WTC11 (cell line): ENCODE measurements around the gene APOL2. TPM values are rescaled to one million over a fixed set of nuclear protein-coding genes. Genes with fewer than 3 reads are reported as not detected.

Source experiments
- ATAC-seq: fragments of 200-7000 bp; cut with Tn5 transposase; 2 replicates; pipeline ENCODE4 v1.10.0; 2021; ENCODE audit warnings: mild to moderate bottlenecking, moderate library complexity
- CTCF ChIA-PET: fragments of 300-600 bp; sonication (Branson Sonifier 250); formaldehyde crosslinking; loops from one replicate; lab custom pipeline; 2021; ENCODE audit warnings: antibody characterized with exemption; lab: Charles Lee
- POLR2A ChIA-PET: fragments of 350-600 bp; sonication (Branson Sonifier 250); formaldehyde crosslinking; loops from one replicate; lab custom pipeline; 2021; ENCODE audit warnings: antibody characterized with exemption; lab: Charles Lee
- DNase-seq: peaks from one replicate; pipeline ENCODE4 v3.0.0; 2021; ENCODE audit warnings: low spot score
- H3K27ac Mint-ChIP-seq: 2 replicates; pipeline ENCODE4 v1.8.0; 2021; ENCODE audit warnings: mixed read lengths
- H3K27me3 Mint-ChIP-seq: 2 replicates; pipeline ENCODE4 v1.8.0; 2021; ENCODE audit warnings: low read depth, mild to moderate bottlenecking, moderate library complexity, mixed read lengths
- H3K36me3 Mint-ChIP-seq: 2 replicates; pipeline ENCODE4 v1.8.0; 2021; ENCODE audit warnings: mixed read lengths
- H3K4me1 Mint-ChIP-seq: 2 replicates; pipeline ENCODE4 v1.8.0; 2022; ENCODE audit warnings: mixed read lengths
- H3K4me3 Mint-ChIP-seq: 2 replicates; pipeline ENCODE4 v1.8.0; 2021; ENCODE audit warnings: mild to moderate bottlenecking, moderate library complexity, mixed read lengths
- H3K9me3 Mint-ChIP-seq: 2 replicates; pipeline ENCODE4 v1.8.0; 2021; ENCODE audit warnings: mixed read lengths
- AFF4 ChIP-seq: sonication (generic); formaldehyde crosslinking; IDR thresholded peaks from 2 replicates; pipeline ENCODE4 v1.8.1; 2023; ENCODE audit warnings: mild to moderate bottlenecking, missing genetic modification reagents, borderline replicate concordance
- ATF3 ChIP-seq: sonication (generic); formaldehyde crosslinking; conservative IDR thresholded peaks from 2 replicates; pipeline ENCODE4 v1.8.1; 2022; ENCODE audit warnings: mild to moderate bottlenecking, missing genetic modification reagents
- E2F5 ChIP-seq: sonication (generic); formaldehyde crosslinking; IDR thresholded peaks from 2 replicates; pipeline ENCODE4 v1.8.1; 2022; ENCODE audit warnings: mild to moderate bottlenecking, moderate library complexity, missing genetic modification reagents
- EMX1 ChIP-seq: fragments of 250-450 bp; sonication (Bioruptor Pico); IDR thresholded peaks from 2 replicates; pipeline ENCODE4 v1.8.0; 2021; ENCODE audit warnings: mild to moderate bottlenecking
- ESRRA ChIP-seq: sonication (generic); formaldehyde crosslinking; IDR thresholded peaks from 2 replicates; pipeline ENCODE4 v1.8.1; 2022; ENCODE audit warnings: mild to moderate bottlenecking, missing genetic modification reagents, borderline replicate concordance
- ETV6 ChIP-seq: sonication (generic); formaldehyde crosslinking; IDR thresholded peaks from 2 replicates; pipeline ENCODE4 v1.8.1; 2022; ENCODE audit warnings: mild to moderate bottlenecking, missing genetic modification reagents
- GABPB1 ChIP-seq: sonication (generic); formaldehyde crosslinking; IDR thresholded peaks from 2 replicates; pipeline ENCODE4 v1.8.1; 2023; ENCODE audit warnings: mild to moderate bottlenecking, missing genetic modification reagents
- IRF2 ChIP-seq: sonication (generic); formaldehyde crosslinking; IDR thresholded peaks from 2 replicates; pipeline ENCODE4 v1.8.0; 2022; ENCODE audit warnings: low read depth, missing genetic modification reagents, borderline replicate concordance
- MLX ChIP-seq: sonication (generic); formaldehyde crosslinking; IDR thresholded peaks from 2 replicates; pipeline ENCODE4 v1.8.1; 2023; ENCODE audit warnings: mild to moderate bottlenecking, missing genetic modification reagents, moderate library complexity
- PRDM15 ChIP-seq: sonication (generic); formaldehyde crosslinking; IDR thresholded peaks from 2 replicates; pipeline ENCODE4 v1.8.0; 2022; ENCODE audit warnings: missing genetic modification reagents
- TP53 ChIP-seq: sonication (generic); formaldehyde crosslinking; IDR thresholded peaks from 2 replicates; pipeline ENCODE4 v1.8.1; 2023; ENCODE audit warnings: mild to moderate bottlenecking, missing genetic modification reagents
- ZNF671 ChIP-seq: fragments of 250-450 bp; sonication (Bioruptor Pico); IDR thresholded peaks from 2 replicates; pipeline ENCODE4 v1.8.0; 2021; ENCODE audit warnings: mild to moderate bottlenecking
- total RNA-seq: library from RNA; stranded (reverse); gene quantifications from 3 replicates; pipeline ENCODE4 v1.2.3, GENCODE V29; 2021

Gene APOL2
- total RNA-seq, 1 experiment from 2014 or later, result 11.2 TPM

- DNase-seq, result no peak
- TF ChIP-seq E2F5 (CRISPR knock-in tag) (no peak), ATF3 (CRISPR knock-in tag) (no peak), PRDM15 (no peak), ETV6 (CRISPR knock-in tag) (no peak), ESRRA (CRISPR knock-in tag) (no peak), AFF4 (no peak), MLX (CRISPR knock-in tag) (no peak)
- Mint-ChIP-seq H3K27me3 (no peaks in the 10 kb centered on the region), H3K36me3 (no peaks in the 10 kb centered on the region), H3K4me3 (0 out of 2 replicates have a peak overlapping the region, but pooled peaks have one; percentile 11), H3K9me3 (no peaks in the 10 kb centered on the region), H3K4me1 (peaks cover 37% of the 10 kb centered on the region), H3K27ac (peak overlapping the region; percentile 94)
- ChIA-PET CTCF (interaction anchor here (0.7 to 2.3 kb wide), 7 partner anchors 19 to 228 kb away, joined by 3 to 7 read pairs (median 4); partner anchors contain the start of gene APOL2), POLR2A (interaction anchor here (2.7 kb wide), 1 partner anchor 19 kb away, joined by 9 read pairs; the partner anchor contains the start of gene APOL2)
- ATAC-seq, result no peak
These were observed 18.8 kb upstream of the APOL2 start for GRCh38 chr22:36257948-36258670.

- ChIA-PET POLR2A (no interaction called here), CTCF (interaction anchor here (0.7 to 1.6 kb wide), 2 partner anchors 18 to 57 kb away, joined by 3 to 4 read pairs; partner anchors contain the start of gene APOL2)
- ATAC-seq (no peak), DNase-seq (no peak)
- Mint-ChIP-seq H3K27ac (no peak overlapping the region), H3K4me1 (peaks cover 44% of the 10 kb centered on the region), H3K36me3 (no peaks in the 10 kb centered on the region), H3K4me3 (no peak overlapping the region), H3K27me3 (no peaks in the 10 kb centered on the region), H3K9me3 (no peaks in the 10 kb centered on the region)
- TF ChIP-seq AFF4 (no peak), GABPB1 (CRISPR knock-in tag) (no peak), IRF2 (no peak), EMX1 (CRISPR knock-in tag) (no peak), ZNF671 (no peak), TP53 (CRISPR knock-in tag) (no peak)
These were observed 18.0 kb upstream of the APOL2 start for GRCh38 chr22:36257308-36257707.
